GM15510 (cell line): Measurements from ENCODE around the gene SF3B5.

ENCODE experiments used
- POLR2A ChIP-seq: IDR thresholded peaks from 3 replicates; pipeline ENCODE4 v1.6.1; 2011; ENCODE audit warnings: borderline replicate concordance; ENCODE audit not compliant: insufficient read length; ENCODE audit errors: extremely low read depth

SF3B5 gene

GRCh38 chr6:144047688-144048087 is 47.7 kb downstream of the SF3B5 start:
- TF ChIP-seq POLR2A = no peak
